ENCODE measurements around the gene SLC38A7.

DNA sequence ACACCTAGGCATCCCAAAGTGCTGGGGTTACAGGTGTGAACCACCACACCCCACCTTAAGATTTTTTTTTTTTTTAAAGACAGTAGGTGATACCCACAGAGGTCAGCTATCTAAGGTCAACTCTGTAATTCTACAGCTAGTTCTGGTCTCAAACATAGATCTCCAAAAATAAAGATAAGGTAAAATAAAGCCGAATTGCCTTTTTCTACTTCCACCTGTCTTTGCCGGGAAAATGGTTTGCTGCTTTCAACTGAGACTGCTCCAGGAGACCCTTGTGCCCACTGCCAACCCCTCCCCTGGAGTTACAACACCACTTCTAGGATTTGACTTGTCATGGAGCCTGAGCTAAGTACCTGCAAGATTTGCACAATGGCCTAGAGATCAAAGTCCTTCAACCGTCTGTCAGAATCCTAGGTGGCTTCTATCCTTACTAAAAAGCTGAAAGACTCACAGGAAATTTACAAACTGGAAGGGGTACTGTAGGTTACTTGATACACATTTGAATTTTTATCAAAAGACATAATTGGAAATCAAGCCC lies 50.2 kb downstream of the SLC38A7 start:
- TF ChIP-seq CBX2 (IDR thresholded peaks at IDR 0.05; ENCODE audit: low read depth, low read length) (no peak), CBX2 (CRISPR knock-in tag; IDR thresholded peaks at IDR 0.05; ENCODE audit: low read depth) (no peak), FOXP4 (CRISPR knock-in tag; IDR thresholded peaks at IDR 0.05) (peak; percentile 57; the same call in 1 of the 2 replicates), GABPB1 (CRISPR knock-in tag; IDR thresholded peaks at IDR 0.05) (no peak)

Measured in HepG2 (cell line).